IMR-90 (cell line): ENCODE results near the gene TBX15. TPM values are rescaled to one million over a fixed set of nuclear protein-coding genes. Genes with fewer than 3 reads are reported as not detected.

ENCODE experiments used
- ATAC-seq: fragments of 200-7000 bp; cut with Tn5 transposase; 2 replicates; pipeline ENCODE4 v1.9.1; 2020; ENCODE audit warnings: low read depth, mild to moderate bottlenecking, moderate library complexity
- BruUV-seq: library from RNA; stranded (reverse); fragments of 400-500 nt; replicated peaks from 2 replicates; lab custom pipeline; 2021; lab: Mats Ljungman, UMichigan
- CTCF ChIA-PET: fragments of 300-600 bp; formaldehyde crosslinking; extraction: SDS; loops from one replicate; lab custom pipeline; 2021; ENCODE audit warnings: antibody characterized with exemption; lab: Yijun Ruan, JAX
- POLR2A ChIA-PET: fragments of 300-600 bp; sonication (Branson Sonifier 250); formaldehyde crosslinking; loops from one replicate; lab custom pipeline; 2022; ENCODE audit warnings: antibody characterized with exemption; ENCODE audit not compliant: unreplicated experiment; lab: Charles Lee
- DNase-seq: peaks from one replicate; pipeline ENCODE4 v3.0.0; 2013
- H2AFZ ChIP-seq: replicated peaks from 2 replicates; pipeline ENCODE3; 2013; ENCODE audit warnings: low read length, mild to moderate bottlenecking; ENCODE audit not compliant: poor library complexity
- H2AK5ac ChIP-seq: 2 replicates; pipeline ENCODE4 v1.6.1; 2013; ENCODE audit warnings: low read depth, low read length, inconsistent platforms
- H2AK9ac ChIP-seq: replicated peaks from 2 replicates; pipeline ENCODE3; 2013; ENCODE audit warnings: mild to moderate bottlenecking, low read depth, low read length, moderate library complexity; ENCODE audit not compliant: poor library complexity
- H2BK120ac ChIP-seq: 2 replicates; pipeline ENCODE4 v1.6.1; 2013; ENCODE audit warnings: low read depth, low read length, inconsistent platforms
- H2BK15ac ChIP-seq: 3 replicates; pipeline ENCODE4 v1.6.1; 2013; ENCODE audit warnings: low read depth, low read length, inconsistent platforms
- H2BK20ac ChIP-seq: 2 replicates; pipeline ENCODE4 v1.6.1; 2013; ENCODE audit warnings: low read depth, mild to moderate bottlenecking, inconsistent platforms, low read length, moderate library complexity
- H2BK5ac ChIP-seq: 2 replicates; pipeline ENCODE4 v1.6.1; 2013; ENCODE audit warnings: mild to moderate bottlenecking, low read depth, low read length, inconsistent platforms; ENCODE audit not compliant: poor library complexity, severe bottlenecking
- H3K14ac ChIP-seq: replicated peaks from 2 replicates; pipeline ENCODE4 v1.6.1; 2013; ENCODE audit warnings: low read depth, low read length, inconsistent platforms
- H3K18ac ChIP-seq: 2 replicates; pipeline ENCODE4 v1.6.1; 2013; ENCODE audit warnings: low read depth, low read length, control low read depth
- H3K23ac ChIP-seq: 2 replicates; pipeline ENCODE4 v1.6.1; 2013; ENCODE audit warnings: low read depth, low read length, inconsistent platforms
- H3K27ac ChIP-seq: 2 replicates; pipeline ENCODE4 v1.5.1; 2013; ENCODE audit warnings: mild to moderate bottlenecking, control low read depth, low read length; ENCODE audit not compliant: insufficient read depth
- H3K27me3 ChIP-seq: 2 replicates; pipeline ENCODE4 v1.6.1; 2013; ENCODE audit warnings: low read length; ENCODE audit not compliant: control insufficient read depth, insufficient read depth
- H3K36me3 ChIP-seq: 2 replicates; pipeline ENCODE4 v1.6.1; 2013; ENCODE audit warnings: low read length, mixed read lengths; ENCODE audit not compliant: control insufficient read depth, insufficient read depth
- H3K4ac ChIP-seq: 2 replicates; pipeline ENCODE4 v1.6.1; 2013; ENCODE audit warnings: low read depth, low read length, inconsistent platforms
- H3K4me1 ChIP-seq: 2 replicates; pipeline ENCODE4 v1.6.1; 2013; ENCODE audit warnings: low read length, mixed read lengths; ENCODE audit not compliant: control insufficient read depth, insufficient read depth
- H3K4me2 ChIP-seq: 2 replicates; pipeline ENCODE4 v1.6.1; 2013; ENCODE audit warnings: low read depth, mild to moderate bottlenecking, control low read depth, low read length, moderate library complexity
- H3K4me3 ChIP-seq: 2 replicates; pipeline ENCODE4 v1.5.1; 2013; ENCODE audit warnings: low read depth, mild to moderate bottlenecking, control low read depth, low read length, moderate library complexity; ENCODE audit not compliant: insufficient read depth
- H3K56ac ChIP-seq: 2 replicates; pipeline ENCODE4 v1.6.1; 2013; ENCODE audit warnings: low read length, inconsistent platforms; ENCODE audit not compliant: insufficient read depth; ENCODE audit errors: extremely low read depth
- H3K79me1 ChIP-seq, 2 experiments: 2 replicates each; pipeline ENCODE4 v1.6.1; 2013; ENCODE audit warnings: low read length in 2 of 2, inconsistent platforms in 1 of 2, low read depth in 1 of 2
- H3K9ac ChIP-seq: 2 replicates; pipeline ENCODE4 v1.6.1; 2013; ENCODE audit warnings: low read depth, low read length, control low read depth
- H3K9me1 ChIP-seq: 2 replicates; pipeline ENCODE4 v1.6.1; 2013; ENCODE audit warnings: low read length, inconsistent platforms; ENCODE audit not compliant: insufficient read depth
- H3K9me3 ChIP-seq: 2 replicates; pipeline ENCODE4 v1.6.1; 2013; ENCODE audit warnings: low read length; ENCODE audit not compliant: control insufficient read depth, insufficient read depth
- H4K20me1 ChIP-seq: 2 replicates; pipeline ENCODE4 v1.6.1; 2013; ENCODE audit warnings: low read length, inconsistent platforms; ENCODE audit not compliant: insufficient read depth
- H4K5ac ChIP-seq: 2 replicates; pipeline ENCODE4 v1.6.1; 2013; ENCODE audit warnings: mild to moderate bottlenecking, low read depth, low read length, control low read depth
- H4K8ac ChIP-seq, 2 experiments: 2 replicates each; pipeline ENCODE4 v1.6.1; 2013; ENCODE audit warnings: low read depth in 2 of 2, low read length in 2 of 2, control low read depth in 1 of 2, inconsistent platforms in 1 of 2
- H4K91ac ChIP-seq: 2 replicates; pipeline ENCODE4 v1.6.1; 2013; ENCODE audit warnings: low read depth, low read length, inconsistent platforms; ENCODE audit not compliant: insufficient read depth
- BHLHE40 ChIP-seq: fragments of 150-350 bp; IDR thresholded peaks from 2 replicates; pipeline ENCODE4 v1.6.1; 2016; ENCODE audit warnings: mild to moderate bottlenecking, low read depth, low read length
- CEBPB ChIP-seq: IDR thresholded peaks from 2 replicates; pipeline ENCODE4 v1.6.1; 2012; ENCODE audit warnings: low read depth, low read length, improper control_type of control experiment
- CHD1 ChIP-seq: IDR thresholded peaks from 2 replicates; pipeline ENCODE4 v1.6.1; 2012; ENCODE audit warnings: low read depth, low read length, improper control_type of control experiment
- ELK1 ChIP-seq: fragments of 150-350 bp; IDR thresholded peaks from 2 replicates; pipeline ENCODE4 v1.6.1; 2016; ENCODE audit warnings: low read depth, mild to moderate bottlenecking, low read length, moderate library complexity, borderline replicate concordance
- FOS ChIP-seq: fragments of 150-350 bp; IDR thresholded peaks from 2 replicates; pipeline ENCODE4 v1.6.1; 2016; ENCODE audit warnings: low read depth, low read length
- MAFK ChIP-seq: IDR thresholded peaks from 2 replicates; pipeline ENCODE4 v1.6.1; 2012; ENCODE audit warnings: low read depth, low read length, improper control_type of control experiment
- MAZ ChIP-seq: IDR thresholded peaks from 2 replicates; pipeline ENCODE4 v1.6.1; 2012; ENCODE audit warnings: low read depth, mild to moderate bottlenecking, low read length, improper control_type of control experiment, moderate library complexity, borderline replicate concordance
- MXI1 ChIP-seq: IDR thresholded peaks from 2 replicates; pipeline ENCODE4 v1.6.1; 2012; ENCODE audit warnings: low read depth, mild to moderate bottlenecking, low read length, moderate library complexity, borderline replicate concordance
- NFE2L2 ChIP-seq: fragments of 150-350 bp; IDR thresholded peaks from 2 replicates; pipeline ENCODE4 v1.6.1; 2016; ENCODE audit warnings: low read depth, mild to moderate bottlenecking, low read length
- POLR2A ChIP-seq: IDR thresholded peaks from 2 replicates; pipeline ENCODE4 v1.6.1; 2012; ENCODE audit warnings: mild to moderate bottlenecking, low read depth, low read length
- RAD21 ChIP-seq: IDR thresholded peaks from 2 replicates; pipeline ENCODE4 v1.6.1; 2012; ENCODE audit warnings: low read length, improper control_type of control experiment
- RCOR1 ChIP-seq: IDR thresholded peaks from 2 replicates; pipeline ENCODE4 v1.6.1; 2012; ENCODE audit warnings: mild to moderate bottlenecking, low read length, improper control_type of control experiment; ENCODE audit not compliant: insufficient replicate concordance
- RFX5 ChIP-seq: IDR thresholded peaks from 2 replicates; pipeline ENCODE4 v1.8.0; 2012; ENCODE audit warnings: low read depth, mild to moderate bottlenecking, low read length, moderate library complexity
- SMC3 ChIP-seq: fragments of 150-350 bp; IDR thresholded peaks from 2 replicates; pipeline ENCODE4 v1.6.1; 2016; ENCODE audit warnings: low read depth, mild to moderate bottlenecking, antibody characterized with exemption, low read length, moderate library complexity
- WGBS, 2 experiments: methylation state at CpG; one replicate each; pipeline versions ENCODE4 v1.1.5 to v1.1.7; 2013; ENCODE audit warnings: missing lambda C conversion rate in 2 of 2; ENCODE audit not compliant: insufficient read length in 1 of 2; ENCODE audit errors: extremely low coverage in 2 of 2; 5-methylcytosine and 5-hydroxymethylcytosine counted together
- dilution Hi-C: fragments of 300-500 bp; cut with HindIII; formaldehyde crosslinking; loops from one replicate; pipeline ENCODE4 v1.14.3; 2018; ENCODE audit warnings: low sequenced_read_pairs; ENCODE audit not compliant: unreplicated experiment
- in situ Hi-C: fragments of 300-500 bp; cut with MboI; formaldehyde crosslinking; loops from 3 replicates; pipeline ENCODE4 v1.14.3; 2019; ENCODE audit warnings: low sequenced_read_pairs, inconsistent platforms, mixed read lengths
- intact Hi-C: fragments of 100-400 bp; cut with micrococcal nuclease; formaldehyde crosslinking; loops from 2 replicates; pipeline ENCODE4 v1.10.0; 2022
- polyA plus RNA-seq, 3 experiments: library from polyadenylated mRNA; depleted of rRNA; stranded (reverse); fragments of >200 nt; gene quantifications; 2 replicates each; pipeline ENCODE4 v1.2.3, GENCODE V29; 2012; ENCODE audit warnings: low replicate concordance in 1 of 3
- total RNA-seq: library from RNA; depleted of rRNA; stranded (reverse); fragments of >200 nt; gene quantifications from 2 replicates; pipeline ENCODE4 v1.2.3, GENCODE V29; 2012
- TF ChIP-seq, protein P1 (sequence below): conservative IDR thresholded peaks from 2 replicates; pipeline ENCODE4 v1.5.1; 2012; ENCODE audit warnings: mild to moderate bottlenecking, low read depth, low read length, improper control_type of control experiment
- TF ChIP-seq, protein P2 (sequence below): fragments of 150-350 bp; IDR thresholded peaks from 2 replicates; pipeline ENCODE4 v1.6.1; 2017; ENCODE audit warnings: mild to moderate bottlenecking, antibody characterized with exemption, low read length, low read depth

TBX15 gene
- total and polyA plus RNA-seq, 2 of the 4 experiments (the other 2 are of a cell fraction): not detected

DNA sequence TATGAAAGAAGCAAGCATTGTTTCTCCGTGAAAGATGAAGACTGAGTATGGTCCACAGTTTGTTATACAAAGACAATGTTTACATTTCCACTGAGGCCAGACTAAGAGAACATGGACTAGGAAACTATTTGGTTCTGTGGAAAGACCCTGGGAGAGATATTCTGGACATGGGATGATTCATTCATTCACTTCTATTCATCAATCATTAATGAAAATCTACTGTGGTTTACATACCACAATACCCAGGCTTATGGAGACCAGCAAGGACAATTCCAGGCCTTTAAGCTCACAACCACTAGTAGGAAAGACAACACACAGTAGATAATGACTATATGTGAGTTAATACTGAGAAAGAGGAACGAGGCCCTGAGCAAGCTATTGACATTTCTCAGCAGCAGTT is 125.4 kb downstream of the TBX15 start:
- POLR2A ChIA-PET: no interaction called here
- Histone ChIP-seq H3K18ac (no peak overlapping the region), H3K9ac (no peak overlapping the region), H3K4me2 (no peak overlapping the region), H3K4ac (no peak overlapping the region), H2AFZ (no peak overlapping the region), H3K56ac (no peak overlapping the region), H3K4me3 (no peak overlapping the region), H3K27ac (no peak overlapping the region), H3K79me1 (no peaks in the 10 kb centered on the region), H4K8ac (no peak overlapping the region), H2AK9ac (no peak overlapping the region), H3K23ac (no peak overlapping the region), H2AK5ac (no peak overlapping the region), H2BK5ac (no peak overlapping the region), H3K9me1 (no peaks in the 10 kb centered on the region), H2BK20ac (no peak overlapping the region), H3K14ac (no peak overlapping the region), H4K91ac (no peak overlapping the region), H2BK120ac (no peak overlapping the region), H4K5ac (no peak overlapping the region), H3K36me3 (no peaks in the 10 kb centered on the region), H4K20me1 (no peaks in the 10 kb centered on the region), H3K9me3 (no peaks in the 10 kb centered on the region), H3K27me3 (no peaks in the 10 kb centered on the region), H3K4me1 (no peaks in the 10 kb centered on the region), H2BK15ac (no peak overlapping the region)
- no peak for DNase-seq
- intact Hi-C loops: no loop called here
- ATAC-seq: no peak
- dilution Hi-C loops: no loop called here
- CTCF ChIA-PET: no interaction called here
- TF ChIP-seq MXI1: no peak
- TF ChIP-seq FOS: no peak
- TF ChIP-seq, protein P1, sequence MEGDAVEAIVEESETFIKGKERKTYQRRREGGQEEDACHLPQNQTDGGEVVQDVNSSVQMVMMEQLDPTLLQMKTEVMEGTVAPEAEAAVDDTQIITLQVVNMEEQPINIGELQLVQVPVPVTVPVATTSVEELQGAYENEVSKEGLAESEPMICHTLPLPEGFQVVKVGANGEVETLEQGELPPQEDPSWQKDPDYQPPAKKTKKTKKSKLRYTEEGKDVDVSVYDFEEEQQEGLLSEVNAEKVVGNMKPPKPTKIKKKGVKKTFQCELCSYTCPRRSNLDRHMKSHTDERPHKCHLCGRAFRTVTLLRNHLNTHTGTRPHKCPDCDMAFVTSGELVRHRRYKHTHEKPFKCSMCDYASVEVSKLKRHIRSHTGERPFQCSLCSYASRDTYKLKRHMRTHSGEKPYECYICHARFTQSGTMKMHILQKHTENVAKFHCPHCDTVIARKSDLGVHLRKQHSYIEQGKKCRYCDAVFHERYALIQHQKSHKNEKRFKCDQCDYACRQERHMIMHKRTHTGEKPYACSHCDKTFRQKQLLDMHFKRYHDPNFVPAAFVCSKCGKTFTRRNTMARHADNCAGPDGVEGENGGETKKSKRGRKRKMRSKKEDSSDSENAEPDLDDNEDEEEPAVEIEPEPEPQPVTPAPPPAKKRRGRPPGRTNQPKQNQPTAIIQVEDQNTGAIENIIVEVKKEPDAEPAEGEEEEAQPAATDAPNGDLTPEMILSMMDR: no peak
- TF ChIP-seq NFE2L2: no peak
- no peak for TF ChIP-seq RCOR1
- no peak for TF ChIP-seq RFX5
- TF ChIP-seq MAFK: no peak
- no peak for TF ChIP-seq POLR2A
- TF ChIP-seq BHLHE40: no peak
- TF ChIP-seq RAD21: no peak
- no peak for TF ChIP-seq SMC3
- TF ChIP-seq ELK1: no peak
- TF ChIP-seq MAZ: no peak
- TF ChIP-seq CHD1: no peak
- TF ChIP-seq, protein P2, sequence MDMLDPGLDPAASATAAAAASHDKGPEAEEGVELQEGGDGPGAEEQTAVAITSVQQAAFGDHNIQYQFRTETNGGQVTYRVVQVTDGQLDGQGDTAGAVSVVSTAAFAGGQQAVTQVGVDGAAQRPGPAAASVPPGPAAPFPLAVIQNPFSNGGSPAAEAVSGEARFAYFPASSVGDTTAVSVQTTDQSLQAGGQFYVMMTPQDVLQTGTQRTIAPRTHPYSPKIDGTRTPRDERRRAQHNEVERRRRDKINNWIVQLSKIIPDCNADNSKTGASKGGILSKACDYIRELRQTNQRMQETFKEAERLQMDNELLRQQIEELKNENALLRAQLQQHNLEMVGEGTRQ: no peak
- TF ChIP-seq CEBPB: no peak
- no CpG with 5 or more reads among the region's 2 CpGs for WGBS, 2 experiments
- in situ Hi-C loops: no loop called here
- no TSS peak for BruUV-seq
